Esophagus muscularis mucosa (tissue), 4 donors: ENCODE measurements around the gene DPP4. TPM values are rescaled to one million over a fixed set of nuclear protein-coding genes. Genes with fewer than 3 reads are reported as not detected.

Experiments
- DNase-seq: peaks from one replicate; pipeline ENCODE4 v3.0.0-alpha.2; 2017; ENCODE audit errors: extremely low spot score
- H3K27ac ChIP-seq, 4 donors: fragments of 200-600 bp; sonication (generic); replicated peaks in 1 of 4; 1 replicate in 3 of 4; 2 replicates in 1 of 4; pipeline ENCODE4 v1.5.1; 2016 to 2019; ENCODE audit warnings: mild to moderate bottlenecking in 1 of 4
- H3K27me3 ChIP-seq, 4 donors: fragments of 200-600 bp; sonication (generic); one replicate each; pipeline versions ENCODE4 v1.5.1 to v1.6.0; 2016 to 2019
- H3K36me3 ChIP-seq, 4 donors: fragments of 200-600 bp; sonication (generic); one replicate each; pipeline ENCODE4 v1.5.1; 2016 to 2019
- H3K4me1 ChIP-seq, 4 donors: fragments of 200-600 bp; sonication (generic); one replicate each; pipeline ENCODE4 v1.5.1; 2016 to 2019
- H3K4me3 ChIP-seq, 4 donors: fragments of 200-600 bp; sonication (generic); 1 replicate in 2 of 4; 2 replicates in 2 of 4; pipeline ENCODE4 v1.5.1; 2016 to 2019; ENCODE audit warnings: mild to moderate bottlenecking in 4 of 4, moderate library complexity in 1 of 4
- H3K9me3 ChIP-seq, 4 donors: fragments of 200-600 bp; sonication (generic); 1 replicate in 3 of 4; 2 replicates in 1 of 4; pipeline ENCODE4 v1.5.1; 2016 to 2019
- CTCF ChIP-seq, 3 experiments: fragments of 200-600 bp in 2 of 3; fragments of 450-650 bp in 1 of 3; sonication (generic) in 2 of 3; IDR thresholded peaks; one replicate each; pipeline ENCODE4 v1.5.1; 2017 to 2019; ENCODE audit warnings: antibody characterized with exemption in 3 of 3, mild to moderate bottlenecking in 2 of 3, moderate library complexity in 1 of 3
- EP300 ChIP-seq: sonication (generic); formaldehyde crosslinking; IDR thresholded peaks from one replicate; pipeline ENCODE4 v1.6.1; 2017; ENCODE audit warnings: antibody characterized with exemption
- POLR2A ChIP-seq: fragments of 450-650 bp; IDR thresholded peaks from one replicate; pipeline ENCODE4 v1.6.1; 2017; ENCODE audit warnings: antibody characterized with exemption, moderate library complexity, mild to moderate bottlenecking, low read depth
- POLR2AphosphoS5 ChIP-seq, 2 donors: sonication (generic); formaldehyde crosslinking; IDR thresholded peaks; one replicate each; pipeline ENCODE4 v1.6.1; 2017; ENCODE audit warnings: antibody characterized with exemption in 2 of 2
- WGBS: methylation state at CpG from one replicate; pipeline ENCODE4 v1.1.5; 2018; 5-methylcytosine and 5-hydroxymethylcytosine counted together
- intact Hi-C: fragments of 100-400 bp; cut with DNase I; formaldehyde crosslinking; loops from one replicate; pipeline ENCODE4 v1.15.1; 2023
- total RNA-seq, 4 donors: library from RNA; depleted of rRNA; stranded (reverse); fragments of >200 nt; gene quantifications; one replicate each; pipeline versions ENCODE4 v1.1.0 to v1.2.1, GENCODE V29; 2016

Gene DPP4
- total RNA-seq, 4 donors from 2014 or later: 2.2 to 4.1 (median 2.8) TPM

GRCh38 chr2:161990741-161991140, 83.3 kb downstream of the DPP4 start:
- intact Hi-C loops: no loop called here
- H3K4me3 ChIP-seq: no peak overlapping the region
- no peaks in the 10 kb centered on the region for H3K4me1 ChIP-seq
- no peak overlapping the region for H3K27ac ChIP-seq
- no peaks in the 10 kb centered on the region for H3K27me3 ChIP-seq
- DNase-seq: no peak
- H3K9me3 ChIP-seq: no peaks in the 10 kb centered on the region
- H3K36me3 ChIP-seq: peaks cover 0 to 9% (median 0%) of the 10 kb centered on the region in 4 donors
- WGBS: 89% methylated on average over 1 of the region's 1 CpG
- TF ChIP-seq CTCF (IDR thresholded peaks at IDR 0.05) (no peak), POLR2AphosphoS5 (IDR thresholded peaks at IDR 0.05) (no peak), POLR2A (no peak), EP300 (no peak)

- TF ChIP-seq CTCF (IDR thresholded peaks at IDR 0.05): no peak
- no peak for TF ChIP-seq POLR2A
- no peak for TF ChIP-seq POLR2AphosphoS5 (IDR thresholded peaks at IDR 0.05)
- no peak for TF ChIP-seq EP300
- Histone ChIP-seq H3K4me1 (no peaks in the 10 kb centered on the region), H3K36me3 (peaks cover 0 to 9% (median 0%) of the 10 kb centered on the region in 4 donors), H3K27ac (no peak overlapping the region), H3K4me3 (no peak overlapping the region), H3K27me3 (no peaks in the 10 kb centered on the region), H3K9me3 (no peaks in the 10 kb centered on the region)
- 81% methylated on average over 2 of the region's 2 CpGs for WGBS
- no peak for DNase-seq
- intact Hi-C loops: no loop called here
Measured at GRCh38 chr2:161990036-161990435, 84.0 kb downstream of the DPP4 start.

GRCh38 chr2:161988589-161988988, 85.4 kb downstream of the DPP4 start:
- Histone ChIP-seq H3K27me3 (no peaks in the 10 kb centered on the region), H3K27ac (no peak overlapping the region), H3K4me1 (no peaks in the 10 kb centered on the region), H3K9me3 (no peaks in the 10 kb centered on the region), H3K36me3 (no peaks in the 10 kb centered on the region), H3K4me3 (no peak overlapping the region)
- TF ChIP-seq POLR2A (no peak), CTCF (IDR thresholded peaks at IDR 0.05) (no peak), EP300 (no peak), POLR2AphosphoS5 (IDR thresholded peaks at IDR 0.05) (no peak)
- WGBS: 100% methylated on average over 1 of the region's 1 CpG
- intact Hi-C loops: no loop called here
- DNase-seq: no peak

- H3K36me3 ChIP-seq: no peaks in the 10 kb centered on the region
- H3K9me3 ChIP-seq: no peaks in the 10 kb centered on the region
- no peak overlapping the region for H3K27ac ChIP-seq
- intact Hi-C loops: no loop called here
- no peak for TF ChIP-seq POLR2AphosphoS5 (IDR thresholded peaks at IDR 0.05)
- no peak for TF ChIP-seq POLR2A
- no peak for TF ChIP-seq CTCF (IDR thresholded peaks at IDR 0.05)
- TF ChIP-seq EP300: no peak
- H3K4me3 ChIP-seq: no peak overlapping the region
- WGBS: 88% methylated on average over 2 of the region's 2 CpGs
- H3K4me1 ChIP-seq: no peaks in the 10 kb centered on the region
- H3K27me3 ChIP-seq: no peaks in the 10 kb centered on the region
- no peak for DNase-seq
Measured at GRCh38 chr2:161987311-161987710, 86.7 kb downstream of the DPP4 start.

- WGBS: 95% methylated on average over 1 of the region's 1 CpG
- intact Hi-C loops: no loop called here
- peaks cover 0 to 4% (median 0%) of the 10 kb centered on the region in 4 donors for H3K27me3 ChIP-seq
- no peaks in the 10 kb centered on the region for H3K36me3 ChIP-seq
- H3K4me3 ChIP-seq: no peak overlapping the region
- H3K27ac ChIP-seq: no peak overlapping the region
- DNase-seq: no peak
- no peak for TF ChIP-seq POLR2A
- TF ChIP-seq EP300: no peak
- no peak for TF ChIP-seq CTCF (IDR thresholded peaks at IDR 0.05)
- TF ChIP-seq POLR2AphosphoS5 (IDR thresholded peaks at IDR 0.05): no peak
- no peaks in the 10 kb centered on the region for H3K4me1 ChIP-seq
- no peaks in the 10 kb centered on the region for H3K9me3 ChIP-seq
Measured at GRCh38 chr2:161983866-161984265, 90.1 kb downstream of the DPP4 start.
